Neural cell (in vitro differentiated cells): ENCODE measurements around the gene KNSTRN. TPM values are rescaled to one million over a fixed set of nuclear protein-coding genes. Genes with fewer than 3 reads are reported as not detected.

Experiments used
- H2AFZ ChIP-seq: fragments of 200-600, 300-800 bp; sonication (generic), shearing (Covaris generic); 2 replicates; pipeline ENCODE4 v1.6.0; 2014; ENCODE audit warnings: low read depth, mild to moderate bottlenecking, antibody characterized with exemption, low read length, moderate library complexity
- H3F3A ChIP-seq: fragments of 200-600 bp; shearing (Covaris generic); 2 replicates; pipeline ENCODE4 v1.6.1; 2016; ENCODE audit warnings: mild to moderate bottlenecking, moderate library complexity, mixed read lengths, antibody characterized with exemption, low read length; ENCODE audit not compliant: insufficient read depth, poor library complexity, severe bottlenecking
- H3K27ac ChIP-seq: fragments of 200-600, 300-800 bp; sonication (generic), shearing (Covaris generic); 2 replicates; pipeline ENCODE4 v1.5.1; 2014; ENCODE audit warnings: mild to moderate bottlenecking, low read length, moderate library complexity
- H3K27me3 ChIP-seq: fragments of 300-800, 200-600 bp; sonication (generic), shearing (Covaris generic); 2 replicates; pipeline ENCODE4 v1.6.0; 2014; ENCODE audit warnings: mild to moderate bottlenecking, low read depth, low read length, moderate library complexity; ENCODE audit not compliant: insufficient read depth
- H3K36me3 ChIP-seq: fragments of 300-800, 200-600 bp; sonication (generic), shearing (Covaris generic); 2 replicates; pipeline ENCODE4 v1.5.1; 2014; ENCODE audit warnings: mild to moderate bottlenecking, antibody characterized with exemption, low read length, moderate library complexity; ENCODE audit not compliant: insufficient read depth
- H3K4me2 ChIP-seq: fragments of 300-800, 200-600 bp; sonication (generic), shearing (Covaris generic); 2 replicates; pipeline ENCODE4 v1.6.0; 2014; ENCODE audit warnings: mild to moderate bottlenecking, low read length
- H3K4me3 ChIP-seq: fragments of 300-800, 200-600 bp; sonication (generic), shearing (Covaris generic); 2 replicates; pipeline ENCODE4 v1.5.1; 2014; ENCODE audit warnings: mild to moderate bottlenecking, low read length, moderate library complexity
- H3K79me2 ChIP-seq: fragments of 200-600 bp; shearing (Covaris generic); replicated peaks from 2 replicates; pipeline ENCODE4 v1.6.0; 2014; ENCODE audit warnings: mild to moderate bottlenecking, low read length, moderate library complexity; ENCODE audit not compliant: insufficient read depth
- H3K9ac ChIP-seq: fragments of 300-800, 200-600 bp; sonication (generic), shearing (Covaris generic); 2 replicates; pipeline ENCODE4 v1.6.1; 2016; ENCODE audit warnings: mild to moderate bottlenecking, low read length, mixed read lengths
- H3K9me2 ChIP-seq: fragments of 200-600 bp; shearing (Covaris generic); 2 replicates; pipeline ENCODE4 v1.6.1; 2016; ENCODE audit warnings: mild to moderate bottlenecking, low read length, mixed read lengths; ENCODE audit not compliant: insufficient read depth
- H3K9me3 ChIP-seq: fragments of 200-600, 300-800 bp; sonication (generic), shearing (Covaris generic); 2 replicates; pipeline ENCODE4 v1.6.1; 2016; ENCODE audit warnings: mild to moderate bottlenecking, mixed run types, low read length, moderate library complexity, mixed read lengths
- H4K20me1 ChIP-seq: fragments of 200-600 bp; shearing (Covaris generic); 2 replicates; pipeline ENCODE4 v1.6.1; 2016; ENCODE audit warnings: mild to moderate bottlenecking, mixed run types; ENCODE audit not compliant: insufficient read depth
- EP300 ChIP-seq: fragments of 450-650 bp; conservative IDR thresholded peaks from 2 replicates; pipeline ENCODE4 v1.6.1; 2014; ENCODE audit warnings: antibody characterized with exemption, mild to moderate bottlenecking, moderate library complexity; ENCODE audit not compliant: poor library complexity, severe bottlenecking
- EZH2 ChIP-seq: fragments of 200-600, 300-800 bp; shearing (Covaris generic), sonication (generic); IDR thresholded peaks from 2 replicates; pipeline ENCODE4 v1.6.1; 2014; ENCODE audit warnings: antibody characterized with exemption, low read length, borderline replicate concordance, mild to moderate bottlenecking; ENCODE audit not compliant: insufficient read depth, poor library complexity, severe bottlenecking
- MXI1 ChIP-seq: fragments of 450-650 bp; conservative IDR thresholded peaks from 2 replicates; pipeline ENCODE4 v1.6.1; 2014; ENCODE audit warnings: antibody characterized with exemption, mild to moderate bottlenecking; ENCODE audit not compliant: poor library complexity, severe bottlenecking
- POLR2AphosphoS5 ChIP-seq: IDR thresholded peaks from 2 replicates; pipeline ENCODE4 v1.6.1; 2012
- RAD21 ChIP-seq: fragments of 450-650 bp; conservative IDR thresholded peaks from 2 replicates; pipeline ENCODE4 v1.6.1; 2014; ENCODE audit warnings: antibody characterized with exemption, mild to moderate bottlenecking, moderate library complexity
- SMC3 ChIP-seq: fragments of 450-650 bp; conservative IDR thresholded peaks from 2 replicates; pipeline ENCODE4 v1.6.1; 2014; ENCODE audit warnings: antibody characterized with exemption, mild to moderate bottlenecking, moderate library complexity; ENCODE audit not compliant: poor library complexity
- TAF1 ChIP-seq: IDR thresholded peaks from 2 replicates; pipeline ENCODE4 v1.6.1; 2012; ENCODE audit warnings: low read depth
- polyA plus RNA-seq: library from polyadenylated mRNA; depleted of rRNA; stranded (reverse); fragments of >200 nt; gene quantifications from 2 replicates; pipeline ENCODE4 v1.2.3, GENCODE V29; 2014
- TF ChIP-seq, protein P1 (sequence below): fragments of 450-650 bp; IDR thresholded peaks from 2 replicates; pipeline ENCODE4 v1.5.1; 2014; ENCODE audit warnings: antibody characterized with exemption, mild to moderate bottlenecking, moderate library complexity; ENCODE audit not compliant: poor library complexity, severe bottlenecking
- TF ChIP-seq, protein P2 (sequence below): IDR thresholded peaks from 2 replicates; pipeline ENCODE4 v1.6.1; 2012; ENCODE audit warnings: borderline replicate concordance

Gene KNSTRN
- polyA plus RNA-seq, 1 donor from 2014 or later, result 38.3 TPM

GRCh38 chr15:40379853-40380252 is 2.7 kb upstream of the KNSTRN start:
- Histone ChIP-seq H4K20me1 (no peaks in the 10 kb centered on the region), H3K4me2 (no peak overlapping the region), H3K36me3 (no peaks in the 10 kb centered on the region), H3K27me3 (no peaks in the 10 kb centered on the region), H3K4me3 (no peak overlapping the region), H3K27ac (no peak overlapping the region), H3K9me2 (no peaks in the 10 kb centered on the region), H3K9ac (no peak overlapping the region), H3K79me2 (peaks cover 15% of the 10 kb centered on the region), H2AFZ (no peak overlapping the region), H3F3A (no peaks in the 10 kb centered on the region), H3K9me3 (no peaks in the 10 kb centered on the region)
- TF ChIP-seq SMC3 (no peak), EP300 (no peak), POLR2AphosphoS5 (no peak), MXI1 (no peak), TAF1 (no peak), RAD21 (no peak), EZH2 (no peak)
- TF ChIP-seq, protein P1, sequence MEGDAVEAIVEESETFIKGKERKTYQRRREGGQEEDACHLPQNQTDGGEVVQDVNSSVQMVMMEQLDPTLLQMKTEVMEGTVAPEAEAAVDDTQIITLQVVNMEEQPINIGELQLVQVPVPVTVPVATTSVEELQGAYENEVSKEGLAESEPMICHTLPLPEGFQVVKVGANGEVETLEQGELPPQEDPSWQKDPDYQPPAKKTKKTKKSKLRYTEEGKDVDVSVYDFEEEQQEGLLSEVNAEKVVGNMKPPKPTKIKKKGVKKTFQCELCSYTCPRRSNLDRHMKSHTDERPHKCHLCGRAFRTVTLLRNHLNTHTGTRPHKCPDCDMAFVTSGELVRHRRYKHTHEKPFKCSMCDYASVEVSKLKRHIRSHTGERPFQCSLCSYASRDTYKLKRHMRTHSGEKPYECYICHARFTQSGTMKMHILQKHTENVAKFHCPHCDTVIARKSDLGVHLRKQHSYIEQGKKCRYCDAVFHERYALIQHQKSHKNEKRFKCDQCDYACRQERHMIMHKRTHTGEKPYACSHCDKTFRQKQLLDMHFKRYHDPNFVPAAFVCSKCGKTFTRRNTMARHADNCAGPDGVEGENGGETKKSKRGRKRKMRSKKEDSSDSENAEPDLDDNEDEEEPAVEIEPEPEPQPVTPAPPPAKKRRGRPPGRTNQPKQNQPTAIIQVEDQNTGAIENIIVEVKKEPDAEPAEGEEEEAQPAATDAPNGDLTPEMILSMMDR, result no peak
- TF ChIP-seq, protein P2, sequence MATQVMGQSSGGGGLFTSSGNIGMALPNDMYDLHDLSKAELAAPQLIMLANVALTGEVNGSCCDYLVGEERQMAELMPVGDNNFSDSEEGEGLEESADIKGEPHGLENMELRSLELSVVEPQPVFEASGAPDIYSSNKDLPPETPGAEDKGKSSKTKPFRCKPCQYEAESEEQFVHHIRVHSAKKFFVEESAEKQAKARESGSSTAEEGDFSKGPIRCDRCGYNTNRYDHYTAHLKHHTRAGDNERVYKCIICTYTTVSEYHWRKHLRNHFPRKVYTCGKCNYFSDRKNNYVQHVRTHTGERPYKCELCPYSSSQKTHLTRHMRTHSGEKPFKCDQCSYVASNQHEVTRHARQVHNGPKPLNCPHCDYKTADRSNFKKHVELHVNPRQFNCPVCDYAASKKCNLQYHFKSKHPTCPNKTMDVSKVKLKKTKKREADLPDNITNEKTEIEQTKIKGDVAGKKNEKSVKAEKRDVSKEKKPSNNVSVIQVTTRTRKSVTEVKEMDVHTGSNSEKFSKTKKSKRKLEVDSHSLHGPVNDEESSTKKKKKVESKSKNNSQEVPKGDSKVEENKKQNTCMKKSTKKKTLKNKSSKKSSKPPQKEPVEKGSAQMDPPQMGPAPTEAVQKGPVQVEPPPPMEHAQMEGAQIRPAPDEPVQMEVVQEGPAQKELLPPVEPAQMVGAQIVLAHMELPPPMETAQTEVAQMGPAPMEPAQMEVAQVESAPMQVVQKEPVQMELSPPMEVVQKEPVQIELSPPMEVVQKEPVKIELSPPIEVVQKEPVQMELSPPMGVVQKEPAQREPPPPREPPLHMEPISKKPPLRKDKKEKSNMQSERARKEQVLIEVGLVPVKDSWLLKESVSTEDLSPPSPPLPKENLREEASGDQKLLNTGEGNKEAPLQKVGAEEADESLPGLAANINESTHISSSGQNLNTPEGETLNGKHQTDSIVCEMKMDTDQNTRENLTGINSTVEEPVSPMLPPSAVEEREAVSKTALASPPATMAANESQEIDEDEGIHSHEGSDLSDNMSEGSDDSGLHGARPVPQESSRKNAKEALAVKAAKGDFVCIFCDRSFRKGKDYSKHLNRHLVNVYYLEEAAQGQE, result no peak

DNA sequence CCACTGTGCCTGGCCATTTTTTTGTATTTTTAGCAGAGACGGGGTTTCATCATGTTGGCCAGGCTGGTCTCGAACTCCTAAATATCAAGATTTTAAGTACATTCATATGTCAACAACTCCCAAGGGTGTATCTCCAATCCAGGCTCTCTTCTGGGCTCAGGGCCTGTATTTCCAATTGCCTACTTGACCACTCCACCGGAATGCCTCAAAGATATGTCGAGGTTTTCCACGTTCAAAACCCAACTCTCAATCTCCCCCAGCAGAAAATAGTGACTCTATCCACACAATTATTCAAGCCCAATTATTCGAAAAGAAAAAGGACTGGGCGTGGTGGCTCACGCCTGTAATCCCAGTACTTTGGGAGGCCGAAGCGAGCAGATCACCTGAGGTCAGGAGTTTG is 1.9 kb upstream of the KNSTRN start:
- Histone ChIP-seq H3K9me3 (no peaks in the 10 kb centered on the region), H3K4me3 (no peak overlapping the region), H3K4me2 (no peak overlapping the region), H3K27me3 (no peaks in the 10 kb centered on the region), H3K27ac (no peak overlapping the region), H3F3A (no peaks in the 10 kb centered on the region), H3K79me2 (peaks cover 15% of the 10 kb centered on the region), H3K9ac (no peak overlapping the region), H4K20me1 (no peaks in the 10 kb centered on the region), H3K9me2 (no peaks in the 10 kb centered on the region), H3K36me3 (no peaks in the 10 kb centered on the region), H2AFZ (no peak overlapping the region)
- no peak for TF ChIP-seq EZH2
- TF ChIP-seq MXI1, result no peak
- TF ChIP-seq, protein P1, result no peak
- no peak for TF ChIP-seq TAF1
- TF ChIP-seq, protein P2, result no peak
- TF ChIP-seq SMC3, result no peak
